Measurements from ENCODE around the gene CACNA2D3.

The CACNA2D3 gene

GRCh38 chr3:54342676-54343075 lies 220.3 kb downstream of the CACNA2D3 start:
- no peak overlapping the region for H3K4me3 ChIP-seq (ENCODE audit: low read depth, low read length)
- no peak overlapping the region for H3K27ac ChIP-seq
- H3K27me3 ChIP-seq (ENCODE audit: insufficient read depth, low read depth, severe bottlenecking) = no peaks in the 10 kb centered on the region
- H3K36me3 ChIP-seq = no peaks in the 10 kb centered on the region
- no peaks in the 10 kb centered on the region for H3K9me3 ChIP-seq (ENCODE audit: severe bottlenecking)
- TF ChIP-seq, protein P1, sequence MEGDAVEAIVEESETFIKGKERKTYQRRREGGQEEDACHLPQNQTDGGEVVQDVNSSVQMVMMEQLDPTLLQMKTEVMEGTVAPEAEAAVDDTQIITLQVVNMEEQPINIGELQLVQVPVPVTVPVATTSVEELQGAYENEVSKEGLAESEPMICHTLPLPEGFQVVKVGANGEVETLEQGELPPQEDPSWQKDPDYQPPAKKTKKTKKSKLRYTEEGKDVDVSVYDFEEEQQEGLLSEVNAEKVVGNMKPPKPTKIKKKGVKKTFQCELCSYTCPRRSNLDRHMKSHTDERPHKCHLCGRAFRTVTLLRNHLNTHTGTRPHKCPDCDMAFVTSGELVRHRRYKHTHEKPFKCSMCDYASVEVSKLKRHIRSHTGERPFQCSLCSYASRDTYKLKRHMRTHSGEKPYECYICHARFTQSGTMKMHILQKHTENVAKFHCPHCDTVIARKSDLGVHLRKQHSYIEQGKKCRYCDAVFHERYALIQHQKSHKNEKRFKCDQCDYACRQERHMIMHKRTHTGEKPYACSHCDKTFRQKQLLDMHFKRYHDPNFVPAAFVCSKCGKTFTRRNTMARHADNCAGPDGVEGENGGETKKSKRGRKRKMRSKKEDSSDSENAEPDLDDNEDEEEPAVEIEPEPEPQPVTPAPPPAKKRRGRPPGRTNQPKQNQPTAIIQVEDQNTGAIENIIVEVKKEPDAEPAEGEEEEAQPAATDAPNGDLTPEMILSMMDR (IDR thresholded peaks at IDR 0.05; ENCODE audit: low read depth, low read length) = no peak
- DNase-seq = no peak

DNA sequence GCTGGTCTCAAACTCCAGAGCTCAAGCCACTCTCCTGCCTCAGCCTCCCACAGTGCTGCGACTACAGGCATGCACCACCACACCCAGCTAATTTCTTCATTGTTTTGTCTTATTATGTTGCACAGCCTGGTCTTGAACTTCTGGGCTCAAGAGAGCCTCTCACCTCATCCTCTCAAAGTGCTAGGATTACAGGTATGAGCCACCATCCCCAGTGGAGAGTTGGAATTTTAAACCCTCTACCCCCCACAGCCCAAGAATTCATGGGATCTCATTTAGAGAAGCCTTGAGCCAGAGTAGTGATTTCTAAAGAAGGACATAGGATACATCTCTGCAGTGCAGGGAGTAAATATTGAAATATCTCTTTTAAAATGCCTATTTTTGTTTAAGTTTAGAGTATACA lies 221.1 kb downstream of the CACNA2D3 start:
- H3K4me3 ChIP-seq (ENCODE audit: low read depth, low read length) = no peak overlapping the region
- TF ChIP-seq, protein P1 (IDR thresholded peaks at IDR 0.05; ENCODE audit: low read depth, low read length) = no peak
- H3K27me3 ChIP-seq (ENCODE audit: insufficient read depth, low read depth, severe bottlenecking) = no peaks in the 10 kb centered on the region
- H3K9me3 ChIP-seq (ENCODE audit: severe bottlenecking) = no peaks in the 10 kb centered on the region
- H3K27ac ChIP-seq = no peak overlapping the region
- no peaks in the 10 kb centered on the region for H3K36me3 ChIP-seq
- no peak for DNase-seq

GRCh38 chr3:54344601-54345231 lies 222.4 kb downstream of the CACNA2D3 start:
- H3K36me3 ChIP-seq = no peaks in the 10 kb centered on the region
- no peaks in the 10 kb centered on the region for H3K9me3 ChIP-seq (ENCODE audit: severe bottlenecking)
- DNase-seq = no peak
- no peak overlapping the region for H3K4me3 ChIP-seq (ENCODE audit: low read depth, low read length)
- no peak overlapping the region for H3K27ac ChIP-seq
- TF ChIP-seq, protein P1 (IDR thresholded peaks at IDR 0.05; ENCODE audit: low read depth, low read length) = no peak
- H3K27me3 ChIP-seq (ENCODE audit: insufficient read depth, low read depth, severe bottlenecking) = no peaks in the 10 kb centered on the region

- TF ChIP-seq, protein P1 (IDR thresholded peaks at IDR 0.05; ENCODE audit: low read depth, low read length) = no peak
- Histone ChIP-seq H3K27ac (no peak overlapping the region), H3K9me3 (ENCODE audit: severe bottlenecking) (no peaks in the 10 kb centered on the region), H3K36me3 (no peaks in the 10 kb centered on the region), H3K27me3 (ENCODE audit: insufficient read depth, low read depth, severe bottlenecking) (no peaks in the 10 kb centered on the region), H3K4me3 (ENCODE audit: low read depth, low read length) (no peak overlapping the region)
- no peak for DNase-seq
Measured at GRCh38 chr3:54345847-54346375, 223.6 kb downstream of the CACNA2D3 start.

DNA sequence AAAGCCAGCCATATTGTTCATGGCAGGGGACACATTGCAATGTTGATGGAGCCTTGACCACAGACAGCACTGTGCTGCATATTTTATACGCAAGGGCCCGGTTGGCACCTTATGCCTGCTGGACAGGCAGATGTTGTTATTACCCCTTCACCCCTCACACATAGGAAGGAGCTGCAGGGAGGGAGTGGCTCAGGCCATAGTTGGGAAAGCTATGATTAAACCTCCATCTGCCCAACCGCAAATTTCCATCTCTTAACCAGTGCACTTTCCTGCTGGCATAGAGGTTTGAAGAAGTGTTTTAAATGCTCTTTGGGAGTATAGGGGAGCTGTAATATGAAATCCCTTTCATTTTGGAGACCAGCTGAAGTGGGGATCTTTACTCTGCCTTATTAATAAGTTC lies 224.7 kb downstream of the CACNA2D3 start:
- Histone ChIP-seq H3K27me3 (ENCODE audit: insufficient read depth, low read depth, severe bottlenecking) (no peaks in the 10 kb centered on the region), H3K36me3 (no peaks in the 10 kb centered on the region), H3K4me3 (ENCODE audit: low read depth, low read length) (no peak overlapping the region), H3K9me3 (ENCODE audit: severe bottlenecking) (no peaks in the 10 kb centered on the region), H3K27ac (no peak overlapping the region)
- no peak for DNase-seq
- TF ChIP-seq, protein P1 (IDR thresholded peaks at IDR 0.05; ENCODE audit: low read depth, low read length) = no peak

DNA sequence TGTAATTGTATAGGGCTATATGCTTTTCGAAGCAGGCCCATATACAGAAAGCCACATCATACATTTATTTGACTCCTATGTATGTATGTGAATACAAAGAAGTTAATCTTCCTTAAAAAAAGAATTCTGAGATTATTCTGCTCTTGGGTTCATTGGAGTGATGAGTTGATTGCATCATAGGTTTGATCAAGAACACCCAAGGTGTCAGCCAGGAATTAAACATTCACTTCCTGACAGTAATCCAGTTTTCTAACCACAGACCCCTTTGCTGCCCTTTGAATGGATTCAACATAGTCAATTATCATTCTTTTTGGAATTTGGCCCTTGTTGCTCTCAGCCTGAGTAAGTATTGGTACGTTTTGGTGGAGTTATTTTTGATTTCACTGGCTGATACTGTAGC lies 225.6 kb downstream of the CACNA2D3 start:
- Histone ChIP-seq H3K27ac (no peak overlapping the region), H3K4me3 (ENCODE audit: low read depth, low read length) (no peak overlapping the region), H3K36me3 (no peaks in the 10 kb centered on the region), H3K27me3 (ENCODE audit: insufficient read depth, low read depth, severe bottlenecking) (no peaks in the 10 kb centered on the region), H3K9me3 (ENCODE audit: severe bottlenecking) (no peaks in the 10 kb centered on the region)
- TF ChIP-seq, protein P1 (IDR thresholded peaks at IDR 0.05; ENCODE audit: low read depth, low read length) = no peak
- no peak for DNase-seq

All from WERI-Rb-1 (cell line).